GM19455 (cell line): ENCODE data around the gene MAGI1.

Source experiments
- ATAC-seq: cut with Tn5 transposase; IDR thresholded peaks from one replicate; pipeline ENCODE4 v1.9.1; 2021; ENCODE audit not compliant: unreplicated experiment

The MAGI1 gene

GRCh38 chr3:66015841-66016240 lies 22.9 kb downstream of the MAGI1 start:
- ATAC-seq, result no peak

GRCh38 chr3:66014651-66015050 lies 24.1 kb downstream of the MAGI1 start:
- no peak for ATAC-seq

GRCh38 chr3:66014056-66014455 lies 24.7 kb downstream of the MAGI1 start:
- ATAC-seq, result no peak

- no peak for ATAC-seq
Observed at GRCh38 chr3:66012711-66013110, 26.0 kb downstream of the MAGI1 start.

- no peak for ATAC-seq
Observed at GRCh38 chr3:66010739-66011655, 27.7 kb downstream of the MAGI1 start.

- ATAC-seq, result no peak
Observed at GRCh38 chr3:66010348-66010738, 28.4 kb downstream of the MAGI1 start.

GRCh38 chr3:66004244-66004643 lies 34.5 kb downstream of the MAGI1 start:
- ATAC-seq, result no peak

GRCh38 chr3:66001626-66002025 lies 37.1 kb downstream of the MAGI1 start:
- ATAC-seq, result no peak

GRCh38 chr3:66000506-66000905 lies 38.2 kb downstream of the MAGI1 start:
- ATAC-seq, result no peak

GRCh38 chr3:65999606-66000005 lies 39.1 kb downstream of the MAGI1 start:
- no peak for ATAC-seq

GRCh38 chr3:65996589-65996988 lies 42.1 kb downstream of the MAGI1 start:
- ATAC-seq, result no peak

GRCh38 chr3:65995515-65995914 lies 43.2 kb downstream of the MAGI1 start:
- ATAC-seq, result no peak

- ATAC-seq, result no peak
Observed at GRCh38 chr3:65995030-65995429, 43.7 kb downstream of the MAGI1 start.

GRCh38 chr3:65993134-65993900 lies 45.4 kb downstream of the MAGI1 start:
- no peak for ATAC-seq

GRCh38 chr3:65992106-65992505 lies 46.6 kb downstream of the MAGI1 start:
- no peak for ATAC-seq

- ATAC-seq, result no peak
Observed at GRCh38 chr3:65988411-65989180, 50.1 kb downstream of the MAGI1 start.

GRCh38 chr3:65986285-65986684 lies 52.4 kb downstream of the MAGI1 start:
- no peak for ATAC-seq

GRCh38 chr3:65984975-65985374 lies 53.7 kb downstream of the MAGI1 start:
- no peak for ATAC-seq

GRCh38 chr3:65983100-65983499 lies 55.6 kb downstream of the MAGI1 start:
- no peak for ATAC-seq

- no peak for ATAC-seq
Observed at GRCh38 chr3:65979731-65980130, 59.0 kb downstream of the MAGI1 start.

- no peak for ATAC-seq
Observed at GRCh38 chr3:65979162-65979561, 59.6 kb downstream of the MAGI1 start.
